Body of pancreas (tissue), 4 donors: ENCODE data around the gene CTSD. TPM values are rescaled to one million over a fixed set of nuclear protein-coding genes. Genes with fewer than 3 reads are reported as not detected.

Experiments
- ATAC-seq: fragments of 150-250 bp; one replicate; pipeline ENCODE4 v1.9.1; 2016
- DNase-seq, 4 donors: peaks; one replicate each; pipeline ENCODE4 v3.0.0-alpha.2; 2019
- H3K27ac ChIP-seq, 4 donors: fragments of 200-600 bp; sonication (generic); 1 replicate in 3 of 4; 2 replicates in 1 of 4; pipeline versions ENCODE4 v1.5.1 to v1.6.1; 2016 to 2019; ENCODE audit warnings: mild to moderate bottlenecking in 1 of 4, mixed read lengths in 1 of 4, moderate library complexity in 1 of 4
- H3K27me3 ChIP-seq, 2 donors: fragments of 200-600 bp; sonication (generic); one replicate each; pipeline ENCODE4 v1.6.0; 2016; ENCODE audit warnings: mild to moderate bottlenecking in 1 of 2
- H3K36me3 ChIP-seq, 2 donors: fragments of 200-600 bp; sonication (generic); replicated peaks in 1 of 2; 2 replicates each; pipeline ENCODE4 v1.5.1; 2016; ENCODE audit warnings: low read depth in 2 of 2; ENCODE audit not compliant: insufficient read depth in 1 of 2
- H3K4me1 ChIP-seq: fragments of 200-600 bp; sonication (generic); one replicate; pipeline ENCODE4 v1.6.0; 2016
- H3K4me3 ChIP-seq, 2 donors: fragments of 200-600 bp; sonication (generic); 1 replicate in 1 of 2; 2 replicates in 1 of 2; pipeline ENCODE4 v1.5.1; 2016 to 2019
- H3K9me3 ChIP-seq, 3 donors: fragments of 200-600 bp; sonication (generic); 1 replicate in 2 of 3; 2 replicates in 1 of 3; pipeline ENCODE4 v1.5.1; 2016
- CTCF ChIP-seq, 7 experiments: fragments of 450-650 bp in 4 of 7; fragments of 200-600 bp in 3 of 7; sonication (generic) in 3 of 7; IDR thresholded peaks; one replicate each; pipeline ENCODE4 v1.5.1; 2016 to 2019; ENCODE audit warnings: antibody characterized with exemption in 7 of 7
- POLR2A ChIP-seq, 3 donors: fragments of 450-650 bp; IDR thresholded peaks; one replicate each; pipeline ENCODE4 v1.6.1; 2016; ENCODE audit warnings: antibody characterized with exemption in 3 of 3, mild to moderate bottlenecking in 2 of 3
- WGBS, 2 donors: methylation state at CpG; one replicate each; pipeline ENCODE4 v1.1.5; 2017; 5-methylcytosine and 5-hydroxymethylcytosine counted together
- intact Hi-C: fragments of 100-400 bp; cut with DNase I; formaldehyde crosslinking; loops from one replicate; pipeline ENCODE4 v1.15.1; 2023
- total RNA-seq, 2 donors: library from RNA; depleted of rRNA; stranded (reverse); fragments of >200 nt; gene quantifications; one replicate each; pipeline ENCODE4 v1.1.0, GENCODE V29; 2016

CTSD gene
- total RNA-seq, 2 donors from 2014 or later: 214 to 255 TPM

GRCh38 chr11:1782031-1782590 is 18.4 kb upstream of the CTSD start:
- ATAC-seq (no peak), DNase-seq (peak in 1 of 4 donors; percentile 46)
- intact Hi-C loops: no loop called here

GRCh38 chr11:1781593-1781975 is 17.9 kb upstream of the CTSD start:
- Histone ChIP-seq H3K36me3 (no peaks in the 10 kb centered on the region), H3K27ac (peak overlapping the region in 1 of 4 donors; percentile 44), H3K4me3 (no peak overlapping the region), H3K9me3 (no peaks in the 10 kb centered on the region), H3K27me3 (no peaks in the 10 kb centered on the region), H3K4me1 (no peaks in the 10 kb centered on the region)
- TF ChIP-seq CTCF (IDR thresholded peaks at IDR 0.05) (no peak), POLR2A (IDR thresholded peaks at IDR 0.05) (no peak)
- 87% methylated on average over 8 of the region's 9 CpGs; no CpG with 5 or more reads in 1 of the 2 donors for WGBS, 2 donors
- DNase-seq (no peak), ATAC-seq (no peak)
- intact Hi-C loops: no loop called here

More at GRCh38 chr11:1782031-1782590, 18.4 kb upstream of the CTSD start:
- no peaks in the 10 kb centered on the region for H3K27me3 ChIP-seq
- TF ChIP-seq CTCF (IDR thresholded peaks at IDR 0.05) (no peak), POLR2A (IDR thresholded peaks at IDR 0.05) (no peak)
- no peak overlapping the region for H3K4me3 ChIP-seq
- H3K9me3 ChIP-seq: no peaks in the 10 kb centered on the region
- H3K27ac ChIP-seq: peak overlapping the region in 1 of 4 donors; percentile 48
- no peaks in the 10 kb centered on the region for H3K36me3 ChIP-seq
- WGBS, 2 donors: 69 to 81% methylated on average over 12 to 13 of the region's 13 CpGs
- H3K4me1 ChIP-seq: no peaks in the 10 kb centered on the region

GRCh38 chr11:1780700-1781592 is 17.2 kb upstream of the CTSD start:
- intact Hi-C loops: no loop called here
- Histone ChIP-seq H3K36me3 (no peaks in the 10 kb centered on the region), H3K27ac (peak overlapping the region in 1 of 4 donors; percentile 44), H3K9me3 (no peaks in the 10 kb centered on the region), H3K27me3 (no peaks in the 10 kb centered on the region), H3K4me1 (no peaks in the 10 kb centered on the region), H3K4me3 (no peak overlapping the region)
- DNase-seq: peak in 1 of 4 donors; percentile 66
- TF ChIP-seq POLR2A (IDR thresholded peaks at IDR 0.05): no peak
- no peak for TF ChIP-seq CTCF (IDR thresholded peaks at IDR 0.05)
- WGBS, 2 donors: 70 to 81% methylated on average over 19 to 24 of the region's 25 CpGs
- no peak for ATAC-seq

- Histone ChIP-seq H3K27me3 (no peaks in the 10 kb centered on the region), H3K4me1 (no peaks in the 10 kb centered on the region), H3K9me3 (no peaks in the 10 kb centered on the region), H3K36me3 (no peaks in the 10 kb centered on the region), H3K27ac (no peak overlapping the region), H3K4me3 (no peak overlapping the region)
- no peak for ATAC-seq
- intact Hi-C loops: no loop called here
- 77 to 87% methylated on average over 30 to 31 of the region's 34 CpGs for WGBS, 2 donors
- no peak for DNase-seq
- TF ChIP-seq POLR2A (IDR thresholded peaks at IDR 0.05) (no peak), CTCF (IDR thresholded peaks at IDR 0.05) (no peak)
Observed at GRCh38 chr11:1779806-1780699, 16.3 kb upstream of the CTSD start.
